Measurements from ENCODE around the gene KMT2C.

KMT2C gene

DNA sequence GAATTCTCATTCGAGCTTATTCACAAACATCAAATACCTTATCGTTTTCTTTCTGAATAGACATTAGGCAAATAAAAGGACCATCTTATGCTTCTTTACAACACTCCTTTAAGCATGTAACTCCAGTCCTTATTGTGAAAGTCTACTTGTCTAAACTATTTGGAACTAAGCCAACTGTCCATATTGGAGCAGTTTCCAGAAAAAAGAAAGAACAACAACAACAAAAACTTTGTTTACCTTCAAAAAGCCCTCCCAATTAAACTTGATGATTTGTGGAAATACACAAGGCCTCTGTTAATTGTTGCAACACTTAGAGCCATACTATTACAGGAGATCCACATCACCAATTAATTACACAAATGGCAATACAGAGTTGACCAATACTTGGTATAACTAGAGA is 246.7 kb downstream of the KMT2C start:
- TF ChIP-seq, protein P1, sequence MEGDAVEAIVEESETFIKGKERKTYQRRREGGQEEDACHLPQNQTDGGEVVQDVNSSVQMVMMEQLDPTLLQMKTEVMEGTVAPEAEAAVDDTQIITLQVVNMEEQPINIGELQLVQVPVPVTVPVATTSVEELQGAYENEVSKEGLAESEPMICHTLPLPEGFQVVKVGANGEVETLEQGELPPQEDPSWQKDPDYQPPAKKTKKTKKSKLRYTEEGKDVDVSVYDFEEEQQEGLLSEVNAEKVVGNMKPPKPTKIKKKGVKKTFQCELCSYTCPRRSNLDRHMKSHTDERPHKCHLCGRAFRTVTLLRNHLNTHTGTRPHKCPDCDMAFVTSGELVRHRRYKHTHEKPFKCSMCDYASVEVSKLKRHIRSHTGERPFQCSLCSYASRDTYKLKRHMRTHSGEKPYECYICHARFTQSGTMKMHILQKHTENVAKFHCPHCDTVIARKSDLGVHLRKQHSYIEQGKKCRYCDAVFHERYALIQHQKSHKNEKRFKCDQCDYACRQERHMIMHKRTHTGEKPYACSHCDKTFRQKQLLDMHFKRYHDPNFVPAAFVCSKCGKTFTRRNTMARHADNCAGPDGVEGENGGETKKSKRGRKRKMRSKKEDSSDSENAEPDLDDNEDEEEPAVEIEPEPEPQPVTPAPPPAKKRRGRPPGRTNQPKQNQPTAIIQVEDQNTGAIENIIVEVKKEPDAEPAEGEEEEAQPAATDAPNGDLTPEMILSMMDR (IDR thresholded peaks at IDR 0.05) = no peak

DNA sequence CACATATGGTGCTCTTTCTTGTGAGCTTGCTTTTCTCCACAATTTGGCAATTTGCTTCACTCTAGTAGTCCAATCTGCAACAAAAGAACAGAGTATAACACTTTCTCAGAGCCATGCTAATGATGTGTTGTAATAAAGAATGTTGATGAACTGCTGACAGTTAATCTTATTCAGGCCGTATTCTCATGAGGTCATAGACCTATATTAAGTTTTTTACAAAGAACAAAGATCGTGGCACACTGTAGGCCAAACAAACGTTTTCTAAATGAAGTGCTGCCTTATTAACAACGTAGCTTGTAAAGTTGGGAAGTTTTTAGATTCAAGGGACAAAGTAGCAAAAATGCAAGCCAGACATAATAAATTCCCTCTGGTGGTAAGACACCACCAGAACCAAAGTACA is 250.2 kb downstream of the KMT2C start:
- TF ChIP-seq, protein P1 (IDR thresholded peaks at IDR 0.05) = no peak

DNA sequence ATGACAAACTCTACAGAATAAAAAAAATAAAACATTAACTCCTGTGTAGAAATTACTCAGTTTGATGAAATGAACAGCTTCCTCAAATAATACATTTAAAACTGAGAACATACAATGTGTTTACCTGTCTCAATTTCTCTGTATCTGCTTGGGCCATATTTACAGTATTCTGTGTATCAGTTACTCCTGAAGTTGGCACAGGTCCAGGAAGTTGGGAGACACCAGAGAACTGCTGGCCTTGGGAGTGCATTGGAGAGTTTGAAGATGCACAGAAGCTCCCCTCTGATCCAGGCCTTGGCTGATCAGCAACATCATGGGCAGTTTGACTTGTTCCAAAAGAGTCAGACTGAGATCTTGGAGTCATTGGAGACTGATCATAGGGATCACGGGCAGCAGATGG is 255.2 kb downstream of the KMT2C start:
- TF ChIP-seq, protein P1 (IDR thresholded peaks at IDR 0.05) = no peak

DNA sequence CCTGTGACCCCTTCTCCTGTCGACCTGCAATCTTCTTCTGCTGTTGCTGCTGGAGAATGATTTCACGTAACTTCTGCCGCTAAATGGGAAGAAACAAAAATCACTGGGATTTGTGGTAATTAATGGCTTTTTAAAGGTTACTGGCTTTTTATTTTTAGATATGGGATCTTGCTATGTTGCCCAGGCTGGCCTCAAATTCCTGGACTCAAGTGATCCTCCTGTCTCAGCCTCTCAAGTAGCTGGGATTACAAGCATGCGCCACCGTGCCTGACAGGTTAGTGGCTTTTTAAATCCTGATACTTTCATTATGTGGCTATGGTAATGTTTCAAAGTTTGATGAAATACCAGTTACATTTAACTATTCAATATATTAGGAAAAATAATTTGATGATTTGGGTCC is 255.8 kb downstream of the KMT2C start:
- TF ChIP-seq, protein P1 (IDR thresholded peaks at IDR 0.05) = no peak

DNA sequence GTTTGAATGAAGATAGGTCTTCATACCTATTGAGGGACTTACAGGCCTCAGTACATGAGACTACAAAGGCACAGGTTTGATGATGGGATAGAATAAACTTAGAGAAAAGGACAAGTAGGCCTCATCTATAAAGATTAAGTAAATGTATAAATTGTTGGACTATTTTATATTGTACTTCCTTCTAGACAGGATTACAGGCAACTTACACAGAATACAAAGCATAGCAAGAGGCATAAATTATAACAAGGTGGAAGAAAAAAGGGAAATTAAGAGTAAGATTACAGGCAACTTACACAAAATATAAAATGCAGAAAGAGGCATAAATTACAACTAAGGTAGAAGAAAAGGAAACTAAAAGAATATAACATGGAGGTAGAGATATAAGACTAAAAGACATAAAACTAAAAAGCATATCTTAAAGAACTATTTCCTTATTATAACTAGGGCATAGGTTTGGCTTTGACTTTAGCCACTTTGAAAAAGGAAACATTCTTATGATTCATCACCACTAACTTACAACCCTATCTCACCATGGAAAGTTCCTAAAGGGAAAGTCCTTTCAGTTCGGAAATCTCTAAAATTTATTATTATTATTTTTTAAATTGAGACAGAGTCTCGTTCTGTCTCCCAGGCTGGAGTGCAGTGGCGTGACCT is 257.3 kb downstream of the KMT2C start:
- TF ChIP-seq, protein P1 (IDR thresholded peaks at IDR 0.05) = no peak

DNA sequence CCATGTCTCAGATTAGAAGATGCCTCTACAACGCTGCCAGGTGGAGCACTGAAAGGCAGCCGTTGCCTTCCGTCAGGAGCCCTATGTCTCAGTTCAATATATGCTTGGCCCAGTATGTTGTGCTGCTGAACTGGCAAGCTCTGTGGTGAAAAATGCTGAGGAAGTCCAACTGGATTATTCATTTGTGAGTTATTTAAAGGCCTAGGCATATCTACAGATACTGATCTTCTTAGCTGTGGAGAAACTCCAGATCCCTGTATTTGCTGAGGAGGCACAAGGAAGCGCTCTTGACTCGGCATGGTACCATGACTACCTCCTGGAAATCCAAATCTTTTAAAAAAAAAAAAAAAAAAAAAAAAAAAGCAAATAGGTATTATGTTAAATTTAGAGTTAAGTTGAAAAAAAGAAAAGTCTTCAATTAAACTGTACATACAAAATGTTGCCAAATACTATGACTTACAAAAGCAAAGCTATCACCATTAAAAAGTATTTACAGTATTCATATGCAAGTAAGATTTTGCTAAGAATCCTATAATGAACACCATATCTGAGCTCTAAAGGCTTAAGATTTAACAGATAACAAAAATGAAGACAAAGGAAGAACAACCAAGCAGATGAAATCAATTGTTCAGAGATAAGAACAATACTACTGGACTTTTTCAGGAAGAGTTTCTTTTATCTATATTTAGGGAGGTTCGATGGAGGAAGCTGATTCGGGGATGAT is 258.0 kb downstream of the KMT2C start:
- TF ChIP-seq, protein P1 (IDR thresholded peaks at IDR 0.05) = no peak

DNA sequence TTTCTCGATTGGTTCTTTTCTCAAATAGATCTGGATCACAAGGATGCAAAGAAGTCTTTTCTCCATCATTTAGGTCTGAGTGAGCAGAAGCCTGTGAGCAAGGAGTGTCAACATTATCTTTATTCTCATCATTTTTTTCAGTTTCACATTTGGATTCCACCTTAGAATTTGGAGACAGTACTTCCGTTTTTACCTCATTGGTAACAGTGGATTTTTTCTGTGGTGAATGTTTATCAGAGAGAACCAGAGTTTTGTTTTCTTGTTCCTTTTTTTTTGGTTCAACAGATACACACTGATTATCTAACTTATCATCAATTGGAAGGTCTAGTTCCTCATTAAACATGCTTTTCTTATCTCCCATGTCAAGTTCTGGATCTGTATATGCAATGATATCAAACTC is 259.0 kb downstream of the KMT2C start:
- TF ChIP-seq, protein P1 (IDR thresholded peaks at IDR 0.05) = no peak

All from LNCAP (cell line).